Measurements from ENCODE around the gene MLPH.

GRCh38 chr2:237447496-237447895, 39.6 kb upstream of the MLPH start:
- TF ChIP-seq CTCF (IDR thresholded peaks at IDR 0.05; ENCODE audit: insufficient read depth, low read length, poor library complexity, severe bottlenecking) (no peak), EZH2phosphoT487 (conservative IDR thresholded peaks at IDR 0.05; ENCODE audit: low read length) (no peak)
